Left lung (tissue), 10 donors: ENCODE data around the gene WDR7. TPM values are rescaled to one million over a fixed set of nuclear protein-coding genes. Genes with fewer than 3 reads are reported as not detected.
A peak's percentile ranks its signal among the peaks of the same experiment; 100 is the strongest.

Source experiments
- ATAC-seq: fragments of 200-7000 bp; cut with Tn5 transposase; one replicate; pipeline ENCODE4 v1.9.1; 2020; ENCODE audit warnings: moderate library complexity
- DNase-seq, 4 donors: peaks; one replicate each; pipeline ENCODE4 v3.0.0-alpha.2; 2013 to 2020
- H3K27ac ChIP-seq, 2 donors: fragments of 200-600 bp; sonication (generic) in 1 of 2; one replicate each; pipeline versions ENCODE4 v1.5.0 to v1.8.0; 2020 to 2021
- H3K27me3 ChIP-seq, 2 donors: fragments of 200-600 bp; sonication (generic) in 1 of 2; one replicate each; pipeline versions ENCODE4 v1.5.0 to v1.8.0; 2020 to 2021
- H3K36me3 ChIP-seq, 2 donors: fragments of 200-600 bp; sonication (generic) in 1 of 2; one replicate each; pipeline versions ENCODE4 v1.5.0 to v1.8.0; 2020 to 2021
- H3K4me1 ChIP-seq, 2 donors: fragments of 200-600 bp; one replicate each; pipeline ENCODE4 v1.8.0; 2021
- H3K4me3 ChIP-seq, 2 donors: fragments of 200-600 bp; sonication (generic) in 1 of 2; one replicate each; pipeline versions ENCODE4 v1.5.0 to v1.8.0; 2020 to 2021; ENCODE audit warnings: mild to moderate bottlenecking in 1 of 2
- H3K9me3 ChIP-seq, 2 donors: fragments of 200-600 bp; sonication (generic) in 1 of 2; one replicate each; pipeline versions ENCODE4 v1.5.0 to v1.8.0; 2020 to 2021
- CTCF ChIP-seq, 2 donors: fragments of 200-600 bp; sonication (generic) in 1 of 2; IDR thresholded peaks; one replicate each; pipeline versions ENCODE4 v1.5.0 to v1.8.0; 2021; ENCODE audit warnings: antibody characterized with exemption in 2 of 2
- intact Hi-C, 2 donors: fragments of 100-400 bp; cut with DNase I; formaldehyde crosslinking; loops; one replicate each; pipeline versions ENCODE4 v1.11.2 to v1.14.2; 2022
- polyA plus RNA-seq, 6 donors: library from polyadenylated mRNA; unstranded; fragments of 120-200 nt; gene quantifications; one replicate each; pipeline ENCODE4 v1.2.1, GENCODE V29; 2013; ENCODE audit not compliant: insufficient read length in 6 of 6
- total RNA-seq, 2 donors: library from RNA; stranded (reverse); fragmentation: NEBNext Ultra II Directional; extraction: Animal tissue kit (Norgen Biotek cat#: 25700); gene quantifications; one replicate each; pipeline ENCODE4 v1.2.1, GENCODE V29; 2021
- donor health status: DM: no; HTN: yes; CAD: no.
- donor health status: DM: no; HTN: no; CAD: no.

The WDR7 gene
- total and polyA plus RNA-seq, 8 donors: 10.9 to 37.7 (median 12.8) TPM

DNA sequence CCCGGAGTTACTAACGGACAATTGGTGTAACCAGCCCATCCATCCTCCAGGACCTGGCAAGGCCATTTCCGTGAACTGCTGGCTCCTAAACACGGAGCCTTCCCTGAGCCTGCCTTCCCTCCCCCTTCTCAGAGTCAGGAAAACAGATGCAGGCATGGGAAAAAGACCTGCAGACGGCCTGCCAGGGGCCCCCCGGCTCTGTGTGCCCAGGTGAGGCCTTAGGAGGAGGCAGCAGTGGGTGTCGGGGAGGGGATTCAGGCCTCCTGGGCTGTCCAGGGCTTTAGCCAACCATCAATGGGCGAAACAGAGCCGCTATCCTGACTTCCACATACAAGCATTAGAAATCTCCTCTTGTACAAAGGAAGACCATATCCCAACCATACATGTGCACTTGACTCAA is 427.5 kb downstream of the WDR7 start:
- no peak for TF ChIP-seq CTCF (IDR thresholded peaks at IDR 0.05)
- Histone ChIP-seq H3K4me1 (peaks cover 0 to 5% of the 10 kb centered on the region in 2 donors), H3K27me3 (peaks cover 0 to 41% of the 10 kb centered on the region in 2 donors), H3K9me3 (no peaks in the 10 kb centered on the region), H3K36me3 (no peaks in the 10 kb centered on the region), H3K4me3 (no peak overlapping the region), H3K27ac (no peak overlapping the region)
- ATAC-seq (no peak), DNase-seq (peak in 1 of 4 donors; percentile 54)
- intact Hi-C loops: no loop called here

DNA sequence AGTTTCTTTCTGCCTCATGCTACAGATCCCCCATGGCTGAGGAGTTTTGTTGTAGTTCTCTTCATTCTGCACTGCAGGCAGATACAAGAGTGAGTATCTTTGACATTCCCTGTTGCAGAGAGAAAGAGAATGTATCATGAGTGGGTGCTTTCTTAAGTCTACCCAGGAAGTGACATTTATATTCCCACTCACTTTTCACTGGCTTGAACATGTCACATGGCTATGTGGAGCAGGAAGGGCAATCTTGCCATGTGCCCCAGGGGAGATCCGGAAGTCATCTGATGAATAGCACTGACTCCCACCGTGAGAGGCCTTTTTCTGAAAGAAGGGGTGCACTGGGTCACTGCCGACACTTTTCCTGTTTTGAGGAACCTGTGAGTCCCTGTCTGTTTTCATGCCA is 429.3 kb downstream of the WDR7 start:
- H3K27ac ChIP-seq: no peak overlapping the region
- H3K36me3 ChIP-seq: no peaks in the 10 kb centered on the region
- ATAC-seq: no peak
- no peak for TF ChIP-seq CTCF (IDR thresholded peaks at IDR 0.05)
- H3K27me3 ChIP-seq: peaks cover 0 to 35% of the 10 kb centered on the region in 2 donors
- H3K4me3 ChIP-seq: no peak overlapping the region
- no peaks in the 10 kb centered on the region for H3K9me3 ChIP-seq
- H3K4me1 ChIP-seq: no peaks in the 10 kb centered on the region
- intact Hi-C loops: no loop called here
- DNase-seq: no peak

DNA sequence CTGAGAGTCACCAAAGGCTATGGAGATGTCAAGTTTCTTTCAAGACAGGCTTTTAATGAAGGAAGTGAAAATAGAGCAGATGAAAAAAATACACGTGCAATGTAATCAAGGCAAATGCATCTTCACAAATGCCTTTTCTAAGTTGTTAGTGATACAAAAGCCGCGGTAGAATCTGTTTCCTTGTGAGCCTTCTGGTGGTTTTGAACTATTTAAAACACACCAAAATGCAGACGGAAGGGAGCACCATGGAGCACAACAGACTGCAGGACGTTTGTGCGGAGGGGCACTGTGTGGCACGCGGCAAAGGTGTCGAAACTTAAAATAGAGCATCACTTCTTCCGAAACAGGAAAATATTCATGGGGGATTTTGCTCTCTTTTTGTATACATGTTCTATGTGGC is 430.7 kb downstream of the WDR7 start:
- DNase-seq (no peak), ATAC-seq (no peak)
- no peak for TF ChIP-seq CTCF (IDR thresholded peaks at IDR 0.05)
- no peaks in the 10 kb centered on the region for H3K4me1 ChIP-seq
- H3K27me3 ChIP-seq: peaks cover 0 to 21% of the 10 kb centered on the region in 2 donors
- H3K27ac ChIP-seq: no peak overlapping the region
- no peaks in the 10 kb centered on the region for H3K36me3 ChIP-seq
- intact Hi-C loops: no loop called here
- H3K9me3 ChIP-seq: no peaks in the 10 kb centered on the region
- H3K4me3 ChIP-seq: no peak overlapping the region

DNA sequence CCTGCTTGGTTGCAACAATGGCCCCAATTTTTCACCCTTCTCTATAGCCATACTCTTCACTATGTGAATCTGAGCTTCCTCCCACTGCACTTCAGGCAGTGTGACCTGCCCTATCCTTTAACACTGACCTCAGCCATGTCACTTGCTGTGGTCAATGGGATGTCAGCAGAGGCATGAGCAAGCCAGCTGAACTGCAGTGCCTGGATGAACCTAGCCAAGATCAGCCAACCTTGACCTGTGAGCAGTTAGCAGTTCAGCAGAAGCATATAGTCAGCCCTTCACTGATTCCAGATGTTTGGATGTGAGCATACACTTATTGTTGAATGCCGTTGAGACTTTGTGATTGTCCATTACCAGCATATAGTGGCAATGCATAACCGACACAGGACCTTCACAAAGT is 432.3 kb downstream of the WDR7 start:
- no peak overlapping the region for H3K4me3 ChIP-seq
- H3K27me3 ChIP-seq: peaks cover 0 to 14% of the 10 kb centered on the region in 2 donors
- TF ChIP-seq CTCF (IDR thresholded peaks at IDR 0.05): no peak
- no peaks in the 10 kb centered on the region for H3K36me3 ChIP-seq
- no peak for ATAC-seq
- intact Hi-C loops: no loop called here
- no peaks in the 10 kb centered on the region for H3K9me3 ChIP-seq
- no peak overlapping the region for H3K27ac ChIP-seq
- no peak for DNase-seq
- no peaks in the 10 kb centered on the region for H3K4me1 ChIP-seq

DNA sequence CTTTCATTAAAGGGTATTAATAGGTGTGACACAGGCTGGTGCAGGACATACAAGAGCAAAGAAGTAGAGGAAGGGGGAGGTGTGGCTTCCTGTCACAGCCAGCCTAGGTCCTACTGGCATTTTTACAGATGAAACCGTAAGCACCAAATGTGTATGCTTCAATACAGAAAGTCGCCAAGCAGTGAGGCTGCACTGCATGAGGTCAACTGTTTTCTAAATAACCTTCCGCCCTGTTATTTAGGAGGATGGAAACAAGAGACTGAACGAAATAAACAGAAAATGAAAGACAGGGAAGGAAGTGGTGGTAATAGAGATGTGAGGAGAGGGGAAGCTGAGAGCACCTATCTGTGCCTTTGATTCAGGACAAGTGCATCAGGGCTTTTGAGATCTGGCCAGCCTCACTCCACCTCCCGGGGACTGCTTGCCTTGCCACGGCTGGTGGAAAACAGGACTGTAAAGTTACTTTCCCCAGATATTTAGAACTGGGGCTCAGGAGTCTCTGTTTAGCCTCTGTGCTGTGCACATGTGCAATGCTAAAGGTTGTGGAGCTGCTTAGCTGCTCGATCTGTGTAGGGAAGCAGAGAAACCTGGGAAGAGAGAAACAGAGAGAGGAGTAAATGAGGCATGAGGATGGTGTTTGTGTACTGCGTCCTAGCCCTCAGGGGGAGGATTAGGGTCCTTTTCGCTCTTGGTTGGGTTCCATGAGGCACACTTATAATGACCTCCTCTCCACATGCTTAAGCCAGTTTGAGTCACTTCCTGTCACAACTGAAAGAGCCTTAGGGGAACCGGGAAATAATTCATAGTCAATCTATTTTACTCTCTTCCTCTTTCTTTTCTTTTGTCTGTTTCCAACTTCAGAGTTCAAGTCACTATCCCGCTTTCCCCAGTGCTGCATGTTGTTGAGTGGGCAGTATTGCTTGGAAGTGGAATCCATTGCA is 433.4 kb downstream of the WDR7 start:
- Histone ChIP-seq H3K27ac (no peak overlapping the region), H3K4me3 (no peak overlapping the region), H3K4me1 (no peaks in the 10 kb centered on the region), H3K9me3 (no peaks in the 10 kb centered on the region), H3K27me3 (peaks cover 0 to 4% of the 10 kb centered on the region in 2 donors), H3K36me3 (no peaks in the 10 kb centered on the region)
- DNase-seq: no peak
- no peak for ATAC-seq
- intact Hi-C loops: no loop called here
- TF ChIP-seq CTCF (IDR thresholded peaks at IDR 0.05): no peak
